Measurements from ENCODE around the gene USP9Y. TPM values are rescaled to one million over a fixed set of nuclear protein-coding genes. Genes with fewer than 3 reads are reported as not detected.
A peak's percentile ranks its signal among the peaks of the same experiment; 100 is the strongest.

Gene USP9Y
- total RNA-seq, 1 donor from 2014 or later: 25.7 TPM

GRCh38 chrY:12688337-12688736 is 12.7 kb upstream of the USP9Y start:
- TF ChIP-seq CTCF (conservative IDR thresholded peaks at IDR 0.05; ENCODE audit: low read depth, low read length): no peak
- no peak for DNase-seq (ENCODE audit: low read depth)
- H3K4me3 ChIP-seq (ENCODE audit: low read depth, low read length): no peak overlapping the region

- TF ChIP-seq CTCF (conservative IDR thresholded peaks at IDR 0.05; ENCODE audit: low read depth, low read length): no peak
- H3K4me3 ChIP-seq (ENCODE audit: low read depth, low read length): no peak overlapping the region
- no peak for DNase-seq (ENCODE audit: low read depth)
Measured at GRCh38 chrY:12700087-12700486, 944 bp upstream of the USP9Y start.

GRCh38 chrY:12702174-12702573 is 1.1 kb downstream of the USP9Y start:
- no peak for TF ChIP-seq CTCF (conservative IDR thresholded peaks at IDR 0.05; ENCODE audit: low read depth, low read length)
- peak; percentile 27 for DNase-seq (ENCODE audit: low read depth)
- H3K4me3 ChIP-seq (ENCODE audit: low read depth, low read length): no peak overlapping the region

- no peak for DNase-seq (ENCODE audit: low read depth)
- peak; percentile 23 for TF ChIP-seq CTCF (conservative IDR thresholded peaks at IDR 0.05; ENCODE audit: low read depth, low read length)
- H3K4me3 ChIP-seq (ENCODE audit: low read depth, low read length): no peak overlapping the region
Measured at GRCh38 chrY:12710460-12710859, 9.4 kb downstream of the USP9Y start.

- no peak for DNase-seq (ENCODE audit: low read depth)
- no peak overlapping the region for H3K4me3 ChIP-seq (ENCODE audit: low read depth, low read length)
- TF ChIP-seq CTCF (conservative IDR thresholded peaks at IDR 0.05; ENCODE audit: low read depth, low read length): no peak
Measured at GRCh38 chrY:12715376-12715775, 14.3 kb downstream of the USP9Y start.

GRCh38 chrY:12729746-12730145 is 28.7 kb downstream of the USP9Y start:
- DNase-seq (ENCODE audit: low read depth): no peak
- no peak overlapping the region for H3K4me3 ChIP-seq (ENCODE audit: low read depth, low read length)
- no peak for TF ChIP-seq CTCF (conservative IDR thresholded peaks at IDR 0.05; ENCODE audit: low read depth, low read length)

GRCh38 chrY:12733625-12734024 is 32.6 kb downstream of the USP9Y start:
- no peak for TF ChIP-seq CTCF (conservative IDR thresholded peaks at IDR 0.05; ENCODE audit: low read depth, low read length)
- DNase-seq (ENCODE audit: low read depth): no peak
- no peak overlapping the region for H3K4me3 ChIP-seq (ENCODE audit: low read depth, low read length)
